Kidney epithelial cell (primary cell): ENCODE results near the gene BLZF1. TPM values are rescaled to one million over a fixed set of nuclear protein-coding genes. Genes with fewer than 3 reads are reported as not detected.

Experiments used
- DNase-seq: peaks from one replicate; pipeline ENCODE4 v3.0.0-alpha.2; 2010; ENCODE audit warnings: low read depth
- H3K27me3 ChIP-seq: 2 replicates; pipeline ENCODE4 v1.6.0; 2011; ENCODE audit warnings: low read length; ENCODE audit not compliant: control insufficient read depth, insufficient read depth
- H3K36me3 ChIP-seq: 2 replicates; pipeline ENCODE4 v1.5.1; 2011; ENCODE audit warnings: low read length; ENCODE audit not compliant: control insufficient read depth, insufficient read depth
- H3K4me3 ChIP-seq: 2 replicates; pipeline ENCODE4 v1.5.1; 2011; ENCODE audit warnings: low read depth, mild to moderate bottlenecking, control low read depth, low read length
- CTCF ChIP-seq: IDR thresholded peaks from 2 replicates; pipeline ENCODE4 v1.5.1; 2011; ENCODE audit warnings: mild to moderate bottlenecking, moderate library complexity, low read length, control low read depth, inconsistent platforms; ENCODE audit not compliant: insufficient read depth, poor library complexity, severe bottlenecking
- total RNA-seq: library from RNA; depleted of rRNA; stranded (reverse); fragments of >200 nt; gene quantifications from 2 replicates; pipeline ENCODE4 v1.2.3, GENCODE V29; 2015

Gene BLZF1
- total RNA-seq, 1 donor from 2014 or later = 33.0 TPM

- H3K36me3 ChIP-seq = no peaks in the 10 kb centered on the region
- no peak for DNase-seq
- H3K27me3 ChIP-seq = no peaks in the 10 kb centered on the region
- no peak overlapping the region for H3K4me3 ChIP-seq
- no peak for TF ChIP-seq CTCF
Measured at GRCh38 chr1:169347688-169348382, 20.2 kb upstream of the BLZF1 start.

- Histone ChIP-seq H3K36me3 (no peaks in the 10 kb centered on the region), H3K4me3 (no peak overlapping the region), H3K27me3 (no peaks in the 10 kb centered on the region)
- peak; percentile 55 for TF ChIP-seq CTCF
- DNase-seq = no peak
Measured at GRCh38 chr1:169348383-169349036, 19.5 kb upstream of the BLZF1 start.

- Histone ChIP-seq H3K27me3 (no peaks in the 10 kb centered on the region), H3K36me3 (no peaks in the 10 kb centered on the region), H3K4me3 (no peak overlapping the region)
- no peak for TF ChIP-seq CTCF
- DNase-seq = no peak
Measured at GRCh38 chr1:169360415-169360814, 7.6 kb upstream of the BLZF1 start.

- TF ChIP-seq CTCF = no peak
- DNase-seq = no peak
Measured at GRCh38 chr1:169361281-169361680, 6.7 kb upstream of the BLZF1 start.

GRCh38 chr1:169363046-169363730 lies 4.8 kb upstream of the BLZF1 start:
- no peak for TF ChIP-seq CTCF
- no peak overlapping the region for H3K4me3 ChIP-seq
- no peaks in the 10 kb centered on the region for H3K27me3 ChIP-seq
- DNase-seq = peak; percentile 72
- H3K36me3 ChIP-seq = no peaks in the 10 kb centered on the region

More at GRCh38 chr1:169361281-169361680, 6.7 kb upstream of the BLZF1 start:
- Histone ChIP-seq H3K4me3 (no peak overlapping the region), H3K36me3 (no peaks in the 10 kb centered on the region), H3K27me3 (no peaks in the 10 kb centered on the region)
